Mononuclear cell (primary cell): ENCODE data around the gene LPP. TPM values are rescaled to one million over a fixed set of nuclear protein-coding genes. Genes with fewer than 3 reads are reported as not detected.

Experiments used
- H3K27me3 ChIP-seq: 2 replicates; pipeline ENCODE4 v1.6.0; 2011; ENCODE audit warnings: low read length, control low read depth; ENCODE audit not compliant: insufficient read depth
- H3K4me1 ChIP-seq: 2 replicates; pipeline ENCODE4 v1.5.1; 2011; ENCODE audit warnings: mild to moderate bottlenecking, low read length, control low read depth; ENCODE audit not compliant: insufficient read depth
- H3K4me3 ChIP-seq: 2 replicates; pipeline ENCODE4 v1.5.1; 2011; ENCODE audit warnings: mild to moderate bottlenecking, low read length, moderate library complexity
- H3K9me3 ChIP-seq: 2 replicates; pipeline ENCODE4 v1.5.1; 2011; ENCODE audit warnings: low read depth, mild to moderate bottlenecking, control low read depth, low read length
- total RNA-seq: library from RNA; depleted of rRNA; stranded (reverse); fragments of >200 nt; gene quantifications from one replicate; pipeline ENCODE4 v1.2.3, GENCODE V29; 2012

The LPP gene
- total RNA-seq, 1 donor, result 32.5 TPM

- no peaks in the 10 kb centered on the region for H3K27me3 ChIP-seq
- H3K9me3 ChIP-seq, result no peaks in the 10 kb centered on the region
Observed at GRCh38 chr3:188575501-188575900, 421.5 kb downstream of the LPP start.

DNA sequence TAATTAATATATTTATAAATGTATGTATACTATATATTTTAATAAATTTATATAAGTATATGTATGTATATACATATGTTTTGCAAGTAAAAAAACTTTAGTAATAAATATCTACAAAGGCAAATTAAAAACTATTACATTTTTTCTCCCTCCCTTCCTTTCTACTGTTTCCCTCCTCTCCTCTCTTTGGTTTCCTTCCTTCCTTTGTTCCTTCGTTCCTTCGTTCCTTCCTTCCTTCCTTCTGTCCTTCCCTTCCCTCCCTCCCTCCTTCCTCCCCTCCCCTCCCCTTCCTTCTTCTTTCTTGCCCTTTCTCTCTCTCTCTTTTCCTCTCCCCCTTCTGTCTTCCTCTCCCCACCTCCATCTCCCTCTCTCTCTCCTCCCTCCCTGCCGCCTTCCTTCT is 423.6 kb downstream of the LPP start:
- Histone ChIP-seq H3K27me3 (no peaks in the 10 kb centered on the region), H3K9me3 (no peaks in the 10 kb centered on the region), H3K4me3 (no peak overlapping the region), H3K4me1 (peaks cover 37% of the 10 kb centered on the region)

More at GRCh38 chr3:188575501-188575900, 421.5 kb downstream of the LPP start:
- H3K4me3 ChIP-seq, result no peak overlapping the region
- peaks cover 17% of the 10 kb centered on the region for H3K4me1 ChIP-seq

GRCh38 chr3:188578576-188579363 is 424.8 kb downstream of the LPP start:
- peaks cover 43% of the 10 kb centered on the region for H3K4me1 ChIP-seq
- H3K27me3 ChIP-seq, result no peaks in the 10 kb centered on the region
- H3K9me3 ChIP-seq, result no peaks in the 10 kb centered on the region
- H3K4me3 ChIP-seq, result no peak overlapping the region

- Histone ChIP-seq H3K27me3 (no peaks in the 10 kb centered on the region), H3K4me1 (peaks cover 56% of the 10 kb centered on the region), H3K4me3 (no peak overlapping the region), H3K9me3 (no peaks in the 10 kb centered on the region)
Observed at GRCh38 chr3:188580223-188580622, 426.3 kb downstream of the LPP start.

- Histone ChIP-seq H3K4me1 (peaks cover 59% of the 10 kb centered on the region), H3K9me3 (no peaks in the 10 kb centered on the region), H3K27me3 (no peaks in the 10 kb centered on the region), H3K4me3 (no peak overlapping the region)
Observed at GRCh38 chr3:188580659-188581058, 426.7 kb downstream of the LPP start.

- peaks cover 59% of the 10 kb centered on the region for H3K4me1 ChIP-seq
- H3K4me3 ChIP-seq, result no peak overlapping the region
- H3K27me3 ChIP-seq, result no peaks in the 10 kb centered on the region
- H3K9me3 ChIP-seq, result no peaks in the 10 kb centered on the region
Observed at GRCh38 chr3:188581365-188581764, 427.4 kb downstream of the LPP start.

DNA sequence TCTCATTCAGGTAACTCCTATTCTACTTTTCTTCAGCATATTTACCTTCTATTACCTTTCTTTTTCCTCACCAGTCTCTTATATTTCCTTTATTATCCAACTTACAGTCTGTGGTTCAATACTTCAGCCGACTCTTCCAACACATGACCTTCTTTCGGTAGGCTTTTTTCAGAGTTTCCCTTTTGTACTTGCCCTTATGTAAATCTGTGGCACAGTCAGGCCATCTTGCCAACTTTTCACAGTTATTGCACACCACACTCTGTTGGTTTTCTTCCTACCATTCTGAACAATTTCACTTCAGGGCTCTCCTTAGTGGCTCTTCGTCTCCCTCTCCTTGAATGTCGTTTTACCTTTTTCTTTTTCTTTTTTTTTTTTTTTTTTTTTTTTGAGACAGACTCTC is 427.8 kb downstream of the LPP start:
- Histone ChIP-seq H3K27me3 (no peaks in the 10 kb centered on the region), H3K4me1 (peaks cover 59% of the 10 kb centered on the region), H3K4me3 (no peak overlapping the region), H3K9me3 (no peaks in the 10 kb centered on the region)

GRCh38 chr3:188583341-188584161 is 429.6 kb downstream of the LPP start:
- Histone ChIP-seq H3K9me3 (no peaks in the 10 kb centered on the region), H3K4me3 (no peak overlapping the region), H3K27me3 (no peaks in the 10 kb centered on the region), H3K4me1 (peaks cover 63% of the 10 kb centered on the region)

DNA sequence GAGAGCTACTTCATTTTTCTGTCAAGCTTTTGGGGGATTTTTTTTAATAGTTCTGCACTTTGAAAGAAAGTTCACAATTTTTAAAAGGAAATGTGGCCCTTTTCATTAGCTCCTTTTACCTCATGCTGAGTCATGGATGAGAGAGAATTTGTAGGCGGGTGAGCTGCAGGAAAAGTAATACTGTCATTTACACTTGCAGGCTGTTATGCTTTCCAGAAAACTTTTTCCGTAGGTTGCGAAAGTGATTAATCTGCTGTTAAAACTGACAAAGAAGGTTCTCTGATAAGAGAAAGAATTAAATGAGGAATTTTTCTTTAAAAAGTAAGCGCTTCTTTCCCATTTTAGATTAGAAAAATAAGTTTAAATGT is 430.2 kb downstream of the LPP start:
- Histone ChIP-seq H3K4me3 (no peak overlapping the region), H3K4me1 (peaks cover 62% of the 10 kb centered on the region), H3K27me3 (no peaks in the 10 kb centered on the region), H3K9me3 (no peaks in the 10 kb centered on the region)

GRCh38 chr3:188584958-188585689 is 431.2 kb downstream of the LPP start:
- H3K4me3 ChIP-seq, result no peak overlapping the region
- no peaks in the 10 kb centered on the region for H3K9me3 ChIP-seq
- H3K27me3 ChIP-seq, result no peaks in the 10 kb centered on the region
- peaks cover 66% of the 10 kb centered on the region for H3K4me1 ChIP-seq

GRCh38 chr3:188589071-188589470 is 435.1 kb downstream of the LPP start:
- no peaks in the 10 kb centered on the region for H3K9me3 ChIP-seq
- no peaks in the 10 kb centered on the region for H3K27me3 ChIP-seq
- H3K4me1 ChIP-seq, result peaks cover 34% of the 10 kb centered on the region
- H3K4me3 ChIP-seq, result no peak overlapping the region

- Histone ChIP-seq H3K27me3 (no peaks in the 10 kb centered on the region), H3K9me3 (no peaks in the 10 kb centered on the region), H3K4me1 (peaks cover 31% of the 10 kb centered on the region), H3K4me3 (no peak overlapping the region)
Observed at GRCh38 chr3:188589771-188590170, 435.8 kb downstream of the LPP start.

- Histone ChIP-seq H3K27me3 (no peaks in the 10 kb centered on the region), H3K4me1 (peaks cover 24% of the 10 kb centered on the region), H3K4me3 (no peak overlapping the region), H3K9me3 (no peaks in the 10 kb centered on the region)
Observed at GRCh38 chr3:188590557-188590956, 436.6 kb downstream of the LPP start.

DNA sequence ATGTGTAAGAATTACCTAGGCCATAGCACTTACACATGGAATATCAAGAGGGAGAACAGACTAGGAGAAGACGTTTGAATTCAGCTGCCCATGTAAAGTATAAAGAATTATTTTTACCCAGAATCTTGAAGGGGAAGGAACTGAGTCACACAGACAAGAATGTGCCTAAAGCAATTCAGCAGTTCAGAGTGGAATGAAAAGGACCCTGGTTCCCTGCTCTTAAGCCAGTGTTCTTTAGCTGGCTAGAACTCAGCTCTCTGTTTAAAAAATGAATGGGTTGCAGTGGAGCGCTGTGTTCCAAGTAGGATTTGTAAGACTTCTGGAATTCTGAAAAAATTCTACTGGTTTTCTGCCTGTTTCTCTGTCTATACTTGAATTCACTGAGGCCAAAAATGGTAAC is 440.2 kb downstream of the LPP start:
- Histone ChIP-seq H3K27me3 (no peaks in the 10 kb centered on the region), H3K4me1 (peaks cover 13% of the 10 kb centered on the region), H3K4me3 (no peak overlapping the region), H3K9me3 (no peaks in the 10 kb centered on the region)

GRCh38 chr3:188595890-188596376 is 442.0 kb downstream of the LPP start:
- no peaks in the 10 kb centered on the region for H3K9me3 ChIP-seq

More at GRCh38 chr3:188595890-188596376, 442.0 kb downstream of the LPP start:
- Histone ChIP-seq H3K4me1 (peaks cover 3% of the 10 kb centered on the region), H3K27me3 (no peaks in the 10 kb centered on the region), H3K4me3 (no peak overlapping the region)
